Measurements from ENCODE around the gene TTC7B.

Gene TTC7B

DNA sequence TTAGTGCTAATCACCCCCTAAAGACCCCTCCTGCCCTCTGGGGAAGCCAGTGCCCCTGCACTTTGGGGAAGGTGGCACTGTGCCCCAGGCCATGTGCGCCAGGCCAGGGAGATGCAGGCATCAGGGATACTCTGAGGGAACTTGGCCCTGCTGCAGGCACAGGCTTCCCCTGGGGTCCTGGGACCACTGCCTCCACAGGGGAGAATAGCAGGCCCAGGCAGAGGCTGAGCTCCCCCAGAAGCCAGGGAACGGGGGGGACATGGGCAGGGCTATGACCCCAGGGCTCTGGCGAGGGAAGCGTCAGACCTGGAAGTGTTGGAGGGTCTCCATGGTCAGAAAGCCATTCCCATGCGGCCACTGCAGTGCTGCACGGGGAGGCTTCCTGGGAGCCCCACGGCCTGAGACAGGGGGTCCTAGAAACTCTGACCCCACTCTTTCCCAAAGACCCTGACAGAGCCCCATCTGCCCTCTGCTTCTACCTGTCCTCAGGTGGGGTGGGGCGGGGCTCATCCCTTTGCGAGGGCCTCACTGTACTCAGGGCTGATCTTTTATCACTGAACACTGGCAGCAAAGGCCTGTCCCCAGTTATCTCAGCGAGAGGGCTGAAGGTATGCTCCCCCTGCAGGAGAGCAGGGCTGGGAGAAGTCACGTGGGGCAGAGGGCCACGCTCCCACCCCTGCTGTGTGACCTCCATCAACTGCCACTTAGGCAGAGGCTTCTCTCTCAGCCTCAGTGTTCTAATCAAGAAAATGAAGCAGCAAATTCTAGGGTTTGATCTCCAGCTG, 259.4 kb downstream of the TTC7B start:
- no peak overlapping the region for H3K4me3 ChIP-seq (ENCODE audit: low read depth, low read length)
- ChIA-PET CTCF (interaction anchor here (0.6 to 1.6 kb wide), 3 partner anchors 15 to 157 kb away, joined by 3 read pairs; no protein-coding TSS in a partner anchor), POLR2A (no interaction called here)
- TF ChIP-seq, protein P1, sequence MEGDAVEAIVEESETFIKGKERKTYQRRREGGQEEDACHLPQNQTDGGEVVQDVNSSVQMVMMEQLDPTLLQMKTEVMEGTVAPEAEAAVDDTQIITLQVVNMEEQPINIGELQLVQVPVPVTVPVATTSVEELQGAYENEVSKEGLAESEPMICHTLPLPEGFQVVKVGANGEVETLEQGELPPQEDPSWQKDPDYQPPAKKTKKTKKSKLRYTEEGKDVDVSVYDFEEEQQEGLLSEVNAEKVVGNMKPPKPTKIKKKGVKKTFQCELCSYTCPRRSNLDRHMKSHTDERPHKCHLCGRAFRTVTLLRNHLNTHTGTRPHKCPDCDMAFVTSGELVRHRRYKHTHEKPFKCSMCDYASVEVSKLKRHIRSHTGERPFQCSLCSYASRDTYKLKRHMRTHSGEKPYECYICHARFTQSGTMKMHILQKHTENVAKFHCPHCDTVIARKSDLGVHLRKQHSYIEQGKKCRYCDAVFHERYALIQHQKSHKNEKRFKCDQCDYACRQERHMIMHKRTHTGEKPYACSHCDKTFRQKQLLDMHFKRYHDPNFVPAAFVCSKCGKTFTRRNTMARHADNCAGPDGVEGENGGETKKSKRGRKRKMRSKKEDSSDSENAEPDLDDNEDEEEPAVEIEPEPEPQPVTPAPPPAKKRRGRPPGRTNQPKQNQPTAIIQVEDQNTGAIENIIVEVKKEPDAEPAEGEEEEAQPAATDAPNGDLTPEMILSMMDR (IDR thresholded peaks at IDR 0.05; ENCODE audit: insufficient read depth, low read length, missing control alignments) = no peak
- DNase-seq (ENCODE audit: low read depth, low spot score) = no peak

DNA sequence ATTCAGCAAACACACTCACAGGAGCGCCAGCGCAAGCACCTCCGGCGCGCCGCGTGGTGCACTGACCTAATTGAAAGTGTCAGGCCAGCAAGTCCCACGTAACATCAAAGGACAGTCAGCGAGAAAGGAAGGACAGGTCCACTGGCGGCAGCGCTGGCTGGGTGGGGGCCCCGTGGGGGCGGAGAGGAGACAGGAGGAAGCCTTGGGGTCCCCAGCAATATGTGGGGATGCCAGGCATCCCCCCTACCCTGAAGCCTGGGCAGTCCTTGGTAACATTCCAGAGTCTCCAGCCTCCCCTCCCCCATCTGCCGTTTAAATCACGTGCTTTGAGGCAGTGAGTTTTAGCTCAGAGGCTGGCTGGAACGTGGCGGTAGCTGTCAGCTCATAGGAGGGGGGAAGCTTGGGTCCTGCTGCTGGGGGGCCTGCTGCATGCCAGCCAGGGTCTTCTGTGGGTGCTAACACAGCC, 260.2 kb downstream of the TTC7B start:
- no peak for DNase-seq (ENCODE audit: low read depth, low spot score)
- ChIA-PET CTCF (interaction anchor here (0.6 to 1.6 kb wide), 3 partner anchors 14 to 156 kb away, joined by 3 read pairs; no protein-coding TSS in a partner anchor), POLR2A (no interaction called here)
- TF ChIP-seq, protein P1 (IDR thresholded peaks at IDR 0.05; ENCODE audit: insufficient read depth, low read length, missing control alignments) = no peak
- no peak overlapping the region for H3K4me3 ChIP-seq (ENCODE audit: low read depth, low read length)

DNA sequence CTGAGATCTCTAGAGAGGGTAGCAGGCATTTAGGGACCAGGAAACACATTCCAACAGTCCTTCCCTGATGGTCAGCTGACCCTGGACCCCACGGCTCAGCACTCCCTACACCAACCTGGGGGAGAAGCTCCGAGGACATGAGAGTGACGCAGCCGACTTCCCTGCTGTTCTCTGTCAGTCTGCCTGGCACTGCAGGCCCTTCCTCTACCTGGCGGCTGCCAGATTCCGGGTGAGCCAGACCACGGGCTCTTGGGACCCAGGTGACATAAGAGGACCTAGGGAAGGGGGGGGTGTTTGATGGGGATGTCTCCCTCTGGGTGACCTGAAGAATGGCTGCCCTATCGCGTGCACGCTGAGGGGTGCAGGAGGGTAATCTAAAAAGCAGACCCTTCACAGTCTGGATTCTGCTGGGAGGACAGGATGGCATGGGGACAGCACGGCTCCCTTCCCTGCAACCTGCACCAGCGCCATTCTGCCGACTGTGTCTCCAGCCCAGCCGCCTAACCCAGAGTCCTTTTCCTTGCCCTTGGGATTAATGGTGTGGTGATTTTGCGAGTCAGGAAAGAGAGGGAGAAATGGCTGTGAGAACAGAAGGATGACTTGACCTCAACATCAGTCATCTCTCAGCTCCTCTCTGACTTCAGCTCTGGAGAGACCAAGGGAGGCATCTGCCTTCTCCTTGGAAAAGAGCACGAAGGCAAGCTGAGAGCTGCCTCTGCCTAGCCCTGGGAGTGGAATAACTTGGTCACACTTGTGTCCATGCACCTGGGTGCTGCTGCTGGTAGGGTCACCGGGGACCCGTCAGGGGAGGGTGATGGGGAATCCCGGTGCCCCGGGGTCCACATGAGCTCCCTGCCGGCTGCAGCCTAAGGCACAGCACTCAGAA, 260.9 kb downstream of the TTC7B start:
- POLR2A ChIA-PET = no interaction called here
- no peak overlapping the region for H3K4me3 ChIP-seq (ENCODE audit: low read depth, low read length)
- DNase-seq (ENCODE audit: low read depth, low spot score) = no peak
- TF ChIP-seq, protein P1 (IDR thresholded peaks at IDR 0.05; ENCODE audit: insufficient read depth, low read length, missing control alignments) = no peak
- CTCF ChIA-PET = no interaction called here

DNA sequence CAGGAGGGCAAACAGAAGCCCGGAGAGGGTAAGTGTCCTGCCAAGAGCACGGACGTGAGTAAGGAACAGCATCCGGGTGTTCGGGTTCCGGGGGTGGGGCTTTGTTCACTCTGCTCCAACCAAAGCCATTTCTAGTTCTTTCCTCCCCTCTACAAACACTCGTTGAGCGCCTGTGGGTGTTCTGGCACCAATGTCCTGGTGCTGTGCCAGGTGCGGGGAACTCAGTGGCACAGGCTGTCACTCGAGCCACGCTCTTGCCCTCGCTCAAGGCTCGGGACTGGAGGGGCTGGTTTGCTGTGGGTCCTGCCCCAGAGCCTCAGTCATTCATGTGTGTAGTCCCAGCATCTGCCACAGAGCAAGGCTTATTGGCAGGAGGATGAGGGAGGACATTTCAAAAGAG, 261.9 kb downstream of the TTC7B start:
- no peak overlapping the region for H3K4me3 ChIP-seq (ENCODE audit: low read depth, low read length)
- no peak for DNase-seq (ENCODE audit: low read depth, low spot score)
- ChIA-PET POLR2A (no interaction called here), CTCF (no interaction called here)
- TF ChIP-seq, protein P1 (IDR thresholded peaks at IDR 0.05; ENCODE audit: insufficient read depth, low read length, missing control alignments) = no peak

DNA sequence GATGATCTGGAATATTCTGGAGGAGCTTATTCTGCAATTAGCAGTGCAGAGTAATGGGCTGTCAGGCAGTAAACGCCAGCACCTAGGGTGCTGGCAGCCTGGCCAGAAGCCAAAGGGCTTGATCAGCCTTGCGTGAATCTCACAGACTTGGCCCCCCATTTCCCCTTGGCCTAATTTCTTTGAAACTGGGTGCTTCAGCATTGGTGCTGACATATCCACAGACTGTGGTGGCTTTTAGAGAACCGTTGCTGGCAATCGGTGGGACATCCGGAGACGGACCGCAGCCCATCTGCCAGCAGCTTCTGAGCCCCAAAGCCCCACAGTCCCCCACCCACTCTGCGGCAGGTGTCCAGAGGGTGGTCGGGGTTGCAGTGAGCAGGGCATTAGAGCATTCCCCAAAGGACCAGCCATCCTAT, 262.3 kb downstream of the TTC7B start:
- H3K4me3 ChIP-seq (ENCODE audit: low read depth, low read length) = no peak overlapping the region
- DNase-seq (ENCODE audit: low read depth, low spot score) = no peak
- TF ChIP-seq, protein P1 (IDR thresholded peaks at IDR 0.05; ENCODE audit: insufficient read depth, low read length, missing control alignments) = no peak
- ChIA-PET POLR2A (no interaction called here), CTCF (no interaction called here)
